HCT116 (cell line): ENCODE results near the gene LMBR1. TPM values are rescaled to one million over a fixed set of nuclear protein-coding genes. Genes with fewer than 3 reads are reported as not detected.

Experiments used
- ATAC-seq: fragments of 200-7000 bp; cut with Tn5 transposase; 2 replicates; pipeline ENCODE4 v1.9.1; 2020; ENCODE audit warnings: mild to moderate bottlenecking, moderate library complexity
- BruUV-seq: library from RNA; stranded (reverse); fragments of 400-500 nt; replicated peaks from 2 replicates; lab custom pipeline; 2021; lab: Mats Ljungman, UMichigan
- CTCF ChIA-PET: fragments of 300-600 bp; sonication (Branson Sonifier 250); formaldehyde crosslinking; loops from one replicate; lab custom pipeline; 2021; ENCODE audit warnings: antibody characterized with exemption; lab: Charles Lee
- POLR2A ChIA-PET: fragments of 300-600, 350-600 bp; sonication (Branson Sonifier 250); formaldehyde crosslinking; loops from one replicate; lab custom pipeline; 2021; ENCODE audit warnings: antibody characterized with exemption; lab: Charles Lee
- RAD21 ChIA-PET, 2 experiments: fragments of 300-600 bp; sonication (Branson Sonifier 250); formaldehyde crosslinking; loops; one replicate each; lab custom pipeline; 2023; ENCODE audit warnings: low total read pairs in 2 of 2; ENCODE audit not compliant: uncharacterized antibody in 2 of 2, unreplicated experiment in 2 of 2, low non-redundant PET in 1 of 2; lab: Charles Lee
- DNase-seq: peaks from one replicate; pipeline ENCODE4 v3.0.0-alpha.2; 2010; ENCODE audit warnings: low read depth, low spot score
- H2AFZ ChIP-seq: fragments of 200-600 bp; shearing (Covaris generic), sonication (generic); 2 replicates; pipeline ENCODE4 v1.6.1; 2017; ENCODE audit warnings: low read depth, mixed run types, mixed read lengths, antibody characterized with exemption, low read length; ENCODE audit not compliant: poor library complexity, severe bottlenecking
- H3K27ac ChIP-seq: 2 replicates; pipeline ENCODE4 v1.5.1; 2012; ENCODE audit warnings: low read depth, low read length
- H3K27me3 ChIP-seq: fragments of 200-600 bp; sonication (generic); 2 replicates; pipeline ENCODE4 v1.6.1; 2016; ENCODE audit warnings: mixed run types, low read length, mixed read lengths; ENCODE audit not compliant: insufficient read depth
- H3K36me3 ChIP-seq, 2 experiments: fragments of 200-500 bp in 1 of 2; fragments of 200-600 bp in 1 of 2; sonication (Bioruptor generic) in 1 of 2; sonication (generic) in 1 of 2; 2 replicates each; pipeline versions ENCODE4 v1.5.1 to v1.6.1; 2014 to 2016; ENCODE audit warnings: low read length in 2 of 2, inconsistent platforms in 1 of 2, mixed read lengths in 1 of 2, mixed run types in 1 of 2; ENCODE audit not compliant: insufficient read depth in 2 of 2, control insufficient read depth in 1 of 2
- H3K4me1 ChIP-seq, 2 experiments: fragments of 200-600 bp in 1 of 2; sonication (generic) in 1 of 2; 2 replicates each; pipeline versions ENCODE4 v1.5.1 to v1.6.1; 2012 to 2017; ENCODE audit warnings: low read length in 2 of 2, inconsistent platforms in 1 of 2, mild to moderate bottlenecking in 1 of 2, mixed read lengths in 1 of 2, mixed run types in 1 of 2, moderate library complexity in 1 of 2; ENCODE audit not compliant: insufficient read depth in 2 of 2, control insufficient read depth in 1 of 2
- H3K4me2 ChIP-seq: fragments of 200-600 bp; sonication (generic); 2 replicates; pipeline ENCODE4 v1.6.1; 2017; ENCODE audit warnings: mixed run types, low read length, mixed read lengths
- H3K4me3 ChIP-seq, 2 experiments: fragments of 200-600 bp in 1 of 2; sonication (generic) in 1 of 2; replicated peaks in 1 of 2; 2 replicates each; pipeline ENCODE4 v1.5.1; 2011 to 2016; ENCODE audit warnings: low read length in 2 of 2, control low read depth in 1 of 2, low read depth in 1 of 2, mild to moderate bottlenecking in 1 of 2, mixed read lengths in 1 of 2, mixed run types in 1 of 2
- H3K79me2 ChIP-seq: fragments of 200-600 bp; sonication (generic); 2 replicates; pipeline ENCODE4 v1.6.1; 2017; ENCODE audit warnings: mild to moderate bottlenecking, mixed run types, low read length, moderate library complexity, mixed read lengths; ENCODE audit not compliant: insufficient read depth
- H3K9ac ChIP-seq: fragments of 200-600 bp; sonication (generic); 2 replicates; pipeline ENCODE4 v1.6.1; 2016; ENCODE audit warnings: low read length, mixed read lengths
- H3K9me2 ChIP-seq: fragments of 200-600 bp; sonication (generic), shearing (Covaris generic); 2 replicates; pipeline ENCODE4 v1.6.1; 2017; ENCODE audit warnings: mixed run types, mild to moderate bottlenecking, moderate library complexity; ENCODE audit not compliant: insufficient read depth
- H3K9me3 ChIP-seq, 2 experiments: fragments of 200-500 bp in 1 of 2; fragments of 200-600 bp in 1 of 2; sonication (Bioruptor generic) in 1 of 2; sonication (generic) in 1 of 2; 2 replicates each; pipeline ENCODE4 v1.6.1; 2014 to 2017; ENCODE audit warnings: low read length in 2 of 2, mixed read lengths in 2 of 2, inconsistent platforms in 1 of 2, low read depth in 1 of 2, mild to moderate bottlenecking in 1 of 2, mixed run types in 1 of 2, moderate library complexity in 1 of 2; ENCODE audit not compliant: control insufficient read depth in 1 of 2, insufficient read depth in 1 of 2
- H4K20me1 ChIP-seq: fragments of 200-600 bp; sonication (generic), shearing (Covaris generic); 2 replicates; pipeline ENCODE4 v1.6.1; 2017; ENCODE audit warnings: mixed run types, mild to moderate bottlenecking, moderate library complexity; ENCODE audit not compliant: insufficient read depth
- EZH2phosphoT487 ChIP-seq: fragments of 200-600 bp; IDR thresholded peaks from 2 replicates; pipeline ENCODE4 v1.6.1; 2018; ENCODE audit warnings: antibody characterized with exemption, borderline replicate concordance
- FOSL1 ChIP-seq: IDR thresholded peaks from 2 replicates; pipeline ENCODE4 v1.6.1; 2012; ENCODE audit warnings: low read depth
- JUND ChIP-seq: IDR thresholded peaks from 2 replicates; pipeline ENCODE4 v1.6.1; 2012
- POLR2A ChIP-seq: IDR thresholded peaks from 2 replicates; pipeline ENCODE4 v1.7.0; 2011; ENCODE audit warnings: borderline replicate concordance; ENCODE audit not compliant: insufficient read depth, insufficient read length; ENCODE audit errors: extremely low read depth
- POLR2AphosphoS5 ChIP-seq: IDR thresholded peaks from 2 replicates; pipeline ENCODE4 v1.6.1; 2011; ENCODE audit warnings: mild to moderate bottlenecking, low read depth, low read length, moderate library complexity
- SP1 ChIP-seq: IDR thresholded peaks from 2 replicates; pipeline ENCODE4 v1.6.1; 2012; ENCODE audit warnings: low read depth
- SRF ChIP-seq: IDR thresholded peaks from 2 replicates; pipeline ENCODE4 v1.6.1; 2012; ENCODE audit warnings: low read depth
- intact Hi-C: fragments of 100-400 bp; cut with micrococcal nuclease; formaldehyde crosslinking; loops from 2 replicates; pipeline ENCODE4 v1.10.0; 2022
- total RNA-seq: library from RNA; stranded (reverse); gene quantifications from one replicate; pipeline ENCODE4 v1.2.1, GENCODE V29; 2021; ENCODE audit not compliant: unreplicated experiment
- TF ChIP-seq, protein P1 (sequence below): IDR thresholded peaks from 2 replicates; pipeline ENCODE4 v1.6.1; 2012; ENCODE audit warnings: low read depth

Gene LMBR1
- total RNA-seq, 1 experiment from 2014 or later = 84.0 TPM

DNA sequence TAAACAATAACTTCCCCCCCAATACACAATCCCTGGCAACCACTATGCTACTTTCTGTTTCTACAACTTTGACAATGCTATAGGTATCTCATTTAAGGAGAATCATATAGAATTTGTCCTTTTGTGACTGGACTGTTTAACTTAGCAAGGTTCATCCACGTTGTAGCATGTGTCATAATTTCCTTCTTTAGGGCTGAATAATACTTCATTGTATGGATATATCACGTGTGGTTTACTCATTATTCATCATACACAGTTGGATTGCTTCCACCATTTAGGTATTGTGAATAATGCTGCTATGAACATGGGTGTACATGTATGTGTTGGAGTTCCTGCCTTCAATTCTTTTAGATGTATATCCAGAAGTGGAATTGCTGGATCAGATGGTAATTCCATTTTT lies 111.0 kb downstream of the LMBR1 start:
- no peak overlapping the region for H3K4me3 ChIP-seq
- ChIA-PET RAD21 (no interaction called here), CTCF (no interaction called here), POLR2A (no interaction called here)
- no peaks in the 10 kb centered on the region for H3K9me3 ChIP-seq
- ATAC-seq (no peak), DNase-seq (no peak)
- no peaks in the 10 kb centered on the region for H3K9me2 ChIP-seq
- H4K20me1 ChIP-seq = no peaks in the 10 kb centered on the region
- H3K27me3 ChIP-seq = no peaks in the 10 kb centered on the region
- intact Hi-C loops = no loop called here
- no peak overlapping the region for H2AFZ ChIP-seq
- BruUV-seq = no TSS peak
- TF ChIP-seq SRF (no peak), EZH2phosphoT487 (no peak), JUND (no peak), SP1 (no peak), POLR2AphosphoS5 (no peak), FOSL1 (no peak), POLR2A (no peak)
- TF ChIP-seq, protein P1, sequence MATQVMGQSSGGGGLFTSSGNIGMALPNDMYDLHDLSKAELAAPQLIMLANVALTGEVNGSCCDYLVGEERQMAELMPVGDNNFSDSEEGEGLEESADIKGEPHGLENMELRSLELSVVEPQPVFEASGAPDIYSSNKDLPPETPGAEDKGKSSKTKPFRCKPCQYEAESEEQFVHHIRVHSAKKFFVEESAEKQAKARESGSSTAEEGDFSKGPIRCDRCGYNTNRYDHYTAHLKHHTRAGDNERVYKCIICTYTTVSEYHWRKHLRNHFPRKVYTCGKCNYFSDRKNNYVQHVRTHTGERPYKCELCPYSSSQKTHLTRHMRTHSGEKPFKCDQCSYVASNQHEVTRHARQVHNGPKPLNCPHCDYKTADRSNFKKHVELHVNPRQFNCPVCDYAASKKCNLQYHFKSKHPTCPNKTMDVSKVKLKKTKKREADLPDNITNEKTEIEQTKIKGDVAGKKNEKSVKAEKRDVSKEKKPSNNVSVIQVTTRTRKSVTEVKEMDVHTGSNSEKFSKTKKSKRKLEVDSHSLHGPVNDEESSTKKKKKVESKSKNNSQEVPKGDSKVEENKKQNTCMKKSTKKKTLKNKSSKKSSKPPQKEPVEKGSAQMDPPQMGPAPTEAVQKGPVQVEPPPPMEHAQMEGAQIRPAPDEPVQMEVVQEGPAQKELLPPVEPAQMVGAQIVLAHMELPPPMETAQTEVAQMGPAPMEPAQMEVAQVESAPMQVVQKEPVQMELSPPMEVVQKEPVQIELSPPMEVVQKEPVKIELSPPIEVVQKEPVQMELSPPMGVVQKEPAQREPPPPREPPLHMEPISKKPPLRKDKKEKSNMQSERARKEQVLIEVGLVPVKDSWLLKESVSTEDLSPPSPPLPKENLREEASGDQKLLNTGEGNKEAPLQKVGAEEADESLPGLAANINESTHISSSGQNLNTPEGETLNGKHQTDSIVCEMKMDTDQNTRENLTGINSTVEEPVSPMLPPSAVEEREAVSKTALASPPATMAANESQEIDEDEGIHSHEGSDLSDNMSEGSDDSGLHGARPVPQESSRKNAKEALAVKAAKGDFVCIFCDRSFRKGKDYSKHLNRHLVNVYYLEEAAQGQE = no peak
- no peak overlapping the region for H3K27ac ChIP-seq
- H3K79me2 ChIP-seq = 0 out of 2 replicates have a peak, but pooled peaks cover 4% of the 10 kb centered on the region
- H3K36me3 ChIP-seq = no peaks in the 10 kb centered on the region
- no peak overlapping the region for H3K4me2 ChIP-seq
- no peaks in the 10 kb centered on the region for H3K4me1 ChIP-seq
- H3K9ac ChIP-seq = no peak overlapping the region
